ENCODE data around the gene NT5DC2.
A peak's percentile ranks its signal among the peaks of the same experiment; 100 is the strongest.

The NT5DC2 gene

GRCh38 chr3:52506266-52506966 lies 27.2 kb downstream of the NT5DC2 start:
- DNase-seq = no peak

DNA sequence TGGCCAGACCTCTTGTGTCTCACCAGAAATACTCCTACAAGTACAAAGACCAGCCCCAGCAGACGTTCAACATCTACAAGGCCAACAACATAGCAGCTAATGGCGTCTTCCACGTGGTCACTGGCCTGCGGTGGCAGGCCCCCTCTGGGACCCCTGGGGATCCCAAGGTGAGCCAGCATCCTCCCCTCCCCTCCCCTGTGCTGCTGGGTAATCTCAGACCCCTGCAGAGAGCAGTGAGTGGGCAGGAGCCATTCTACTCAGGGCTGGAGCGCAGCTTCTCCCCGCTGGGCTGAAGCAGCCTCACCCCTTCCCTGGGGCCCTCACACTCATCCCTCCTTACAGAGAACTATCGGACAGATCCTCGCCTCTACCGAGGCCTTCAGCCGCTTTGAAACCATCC lies 28.7 kb downstream of the NT5DC2 start:
- no peak for DNase-seq

DNA sequence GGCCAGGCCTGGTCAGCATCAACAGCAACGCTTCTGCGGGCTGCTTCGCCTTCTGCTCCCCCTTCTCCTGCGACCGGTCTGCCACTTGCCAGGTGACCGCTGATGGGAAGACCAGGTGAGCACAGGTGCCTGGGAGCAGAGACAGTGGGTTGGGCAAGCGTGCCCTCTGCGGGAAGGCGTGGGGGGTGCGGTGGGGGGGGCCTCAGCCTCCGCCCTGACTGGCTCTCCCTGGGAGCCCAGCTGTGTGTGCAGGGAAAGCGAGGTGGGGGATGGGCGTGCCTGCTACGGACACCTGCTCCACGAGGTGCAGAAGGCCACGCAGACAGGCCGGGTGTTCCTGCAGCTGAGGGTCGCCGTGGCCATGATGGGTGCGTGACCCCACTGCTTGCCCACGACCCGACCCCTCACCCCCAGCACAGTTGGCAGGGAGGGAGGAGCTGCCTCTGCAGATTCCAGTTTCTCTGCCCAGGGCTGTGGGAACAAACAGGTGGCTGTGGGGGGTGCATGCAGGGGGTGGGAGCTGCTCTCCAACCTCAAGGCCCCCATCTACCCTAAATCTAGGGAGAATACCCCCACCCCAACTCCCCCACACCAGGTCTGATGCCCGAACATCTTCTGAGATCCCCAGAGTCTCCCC lies 29.8 kb downstream of the NT5DC2 start:
- no peak for DNase-seq

DNA sequence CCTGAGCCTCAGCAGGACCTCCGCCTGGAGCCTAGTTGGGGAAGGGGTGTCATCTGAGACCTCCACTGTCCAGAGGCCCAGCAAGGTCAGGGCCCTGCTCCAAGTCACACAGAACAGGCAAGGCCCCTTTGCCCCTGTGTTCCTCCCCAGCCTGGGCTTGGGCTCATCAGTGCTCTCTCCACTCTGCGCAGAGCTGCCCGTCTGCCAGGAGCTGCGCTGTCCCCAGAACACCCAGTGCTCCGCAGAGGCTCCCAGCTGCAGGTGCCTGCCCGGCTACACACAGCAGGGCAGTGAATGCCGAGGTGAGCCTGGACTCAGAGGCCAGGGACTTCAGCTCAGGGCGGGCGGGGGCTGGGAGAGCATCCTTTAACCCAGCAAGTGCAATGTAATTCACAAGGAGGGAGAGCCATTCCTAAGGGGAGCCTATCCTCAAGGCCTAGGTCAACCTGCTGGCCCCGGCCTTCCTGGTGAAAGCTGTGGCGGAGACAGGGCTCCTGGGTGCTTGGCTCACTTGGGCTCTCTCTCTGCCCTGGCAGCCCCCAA lies 30.8 kb downstream of the NT5DC2 start:
- no peak for DNase-seq

- no peak for DNase-seq
Observed at GRCh38 chr3:52502001-52502400, 31.7 kb downstream of the NT5DC2 start.

DNA sequence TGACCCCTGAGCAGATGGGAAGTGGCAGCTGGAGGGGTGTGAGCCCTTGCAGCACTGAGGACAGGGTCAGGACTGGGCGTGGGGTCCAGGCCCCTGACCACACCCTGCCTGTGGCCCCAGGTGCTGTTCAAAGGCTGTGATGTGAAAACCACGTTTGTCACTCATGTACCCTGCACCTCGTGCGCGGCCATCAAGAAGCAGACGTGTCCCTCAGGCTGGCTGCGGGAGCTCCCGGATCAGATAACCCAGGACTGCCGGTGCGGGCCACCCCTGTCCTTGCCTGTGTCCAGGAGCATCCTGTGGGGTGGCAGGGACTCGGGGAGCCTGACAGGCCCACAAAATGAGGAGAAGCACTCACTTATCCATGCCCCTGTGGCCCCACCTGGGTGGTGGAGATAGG lies 32.6 kb downstream of the NT5DC2 start:
- DNase-seq = no peak

- peak; percentile 64 to 79 for DNase-seq
Observed at GRCh38 chr3:52498137-52499054, 35.3 kb downstream of the NT5DC2 start.

- DNase-seq = no peak
Observed at GRCh38 chr3:52495777-52496602, 37.7 kb downstream of the NT5DC2 start.

DNA sequence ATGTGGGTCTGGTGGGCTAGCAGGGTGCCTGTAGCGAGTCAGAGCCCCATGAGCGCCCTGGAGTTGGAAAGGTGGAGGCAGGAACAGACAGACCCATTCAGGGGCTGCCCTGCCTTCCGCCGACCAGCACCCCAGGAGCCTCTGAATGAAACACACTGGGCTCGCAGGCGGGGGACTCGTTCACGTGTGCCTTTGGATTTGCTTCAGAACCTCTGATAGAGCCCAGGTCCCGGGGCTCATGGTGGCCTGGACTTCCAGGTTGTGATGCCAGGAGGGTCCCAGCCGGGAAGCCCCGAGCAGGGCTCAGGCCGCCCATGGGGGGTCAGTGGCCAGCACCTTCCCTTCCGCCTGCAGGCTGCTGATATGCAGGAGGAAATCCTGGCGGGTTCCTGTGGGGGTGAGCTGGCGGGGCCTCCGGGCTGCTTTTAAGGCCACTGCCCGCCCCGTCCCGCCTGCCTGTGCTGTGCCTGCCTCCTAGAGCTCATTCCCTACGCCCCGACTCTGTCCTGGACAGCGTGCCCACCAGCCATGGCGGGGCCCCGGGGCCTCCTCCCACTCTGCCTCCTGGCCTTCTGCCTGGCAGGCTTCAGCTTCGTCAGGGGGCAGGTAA lies 38.7 kb downstream of the NT5DC2 start, which contains the start of gene STAB1:
Gene STAB1 (plus strand): TSS at position 453 of the 610 bp plus-strand sequence. CDS start 76 bp downstream, at position 529.
- DNase-seq = peak; percentile 15 to 16

GRCh38 chr3:52494445-52494844 lies 39.2 kb downstream of the NT5DC2 start:
- DNase-seq = no peak

GRCh38 chr3:52493232-52494017 lies 40.2 kb downstream of the NT5DC2 start:
- DNase-seq = no peak

DNA sequence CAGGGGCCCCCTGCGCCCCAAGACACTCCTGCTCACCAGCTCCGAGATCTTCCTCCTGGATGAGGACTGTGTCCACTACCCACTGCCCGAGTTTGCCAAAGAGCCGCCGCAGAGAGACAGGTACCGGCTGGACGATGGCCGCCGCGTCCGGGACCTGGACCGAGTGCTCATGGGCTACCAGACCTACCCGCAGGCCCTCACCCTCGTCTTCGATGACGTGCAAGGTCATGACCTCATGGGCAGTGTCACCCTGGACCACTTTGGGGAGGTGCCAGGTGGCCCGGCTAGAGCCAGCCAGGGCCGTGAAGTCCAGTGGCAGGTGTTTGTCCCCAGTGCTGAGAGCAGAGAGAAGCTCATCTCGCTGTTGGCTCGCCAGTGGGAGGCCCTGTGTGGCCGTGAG lies 41.6 kb downstream of the NT5DC2 start:
- DNase-seq = no peak

- DNase-seq = peak in 1 of 2 donors; percentile 76
Observed at GRCh38 chr3:52490939-52491526, 42.6 kb downstream of the NT5DC2 start.

GRCh38 chr3:52490035-52490938 lies 43.4 kb downstream of the NT5DC2 start:
- DNase-seq = no peak

GRCh38 chr3:52489453-52489852 lies 44.2 kb downstream of the NT5DC2 start:
- no peak for DNase-seq

DNA sequence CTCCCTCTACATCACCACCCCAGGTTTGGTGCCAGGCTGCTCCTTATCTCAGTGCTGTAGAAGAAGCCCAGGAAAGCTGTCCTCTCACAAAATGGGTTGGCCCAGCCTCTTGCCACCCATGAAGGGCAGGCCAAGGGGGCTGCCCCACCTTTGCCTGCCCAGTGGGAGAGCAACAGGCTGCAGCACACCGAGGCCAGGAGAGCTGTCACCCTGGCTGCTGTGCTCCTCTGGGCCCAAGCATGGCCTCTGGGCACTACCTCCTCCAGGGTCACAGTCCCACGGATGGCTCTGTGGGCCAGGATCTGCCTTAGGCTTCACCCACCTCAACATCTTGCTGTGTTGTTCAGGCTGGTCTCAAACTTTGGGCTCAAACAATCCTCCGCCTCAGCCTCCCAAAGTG lies 44.9 kb downstream of the NT5DC2 start:
- no peak for DNase-seq

- DNase-seq = no peak
Observed at GRCh38 chr3:52487788-52488691, 45.6 kb downstream of the NT5DC2 start.

DNA sequence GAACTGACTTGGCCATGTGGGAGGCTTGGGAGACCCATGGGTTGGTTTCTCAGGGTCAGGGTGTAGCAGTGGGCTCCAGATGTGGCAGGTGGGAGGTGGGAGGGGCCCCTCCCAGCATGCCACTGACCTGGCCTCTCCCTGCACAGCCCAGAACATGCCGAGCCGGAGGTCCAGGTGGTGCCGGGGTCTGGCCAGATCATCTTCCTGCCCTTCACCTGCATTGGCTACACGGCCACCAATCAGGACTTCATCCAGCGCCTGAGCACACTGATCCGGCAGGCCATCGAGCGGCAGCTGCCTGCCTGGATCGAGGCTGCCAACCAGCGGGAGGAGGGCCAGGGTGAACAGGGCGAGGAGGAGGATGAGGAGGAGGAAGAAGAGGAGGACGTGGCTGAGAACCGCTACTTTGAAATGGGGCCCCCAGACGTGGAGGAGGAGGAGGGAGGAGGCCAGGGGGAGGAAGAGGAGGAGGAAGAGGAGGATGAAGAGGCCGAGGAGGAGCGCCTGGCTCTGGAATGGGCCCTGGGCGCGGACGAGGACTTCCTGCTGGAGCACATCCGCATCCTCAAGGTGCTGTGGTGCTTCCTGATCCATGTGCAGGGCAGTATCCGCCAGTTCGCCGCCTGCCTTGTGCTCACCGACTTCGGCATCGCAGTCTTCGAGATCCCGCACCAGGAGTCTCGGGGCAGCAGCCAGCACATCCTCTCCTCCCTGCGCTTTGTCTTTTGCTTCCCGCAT lies 46.4 kb downstream of the NT5DC2 start:
- no peak for DNase-seq
